HuH-7.5 (cell line): Measurements from ENCODE around the gene GRIK4.

Experiments
- DNase-seq: peaks from one replicate; pipeline ENCODE4 v3.0.0; 2011; ENCODE audit warnings: low spot score

The GRIK4 gene

DNA sequence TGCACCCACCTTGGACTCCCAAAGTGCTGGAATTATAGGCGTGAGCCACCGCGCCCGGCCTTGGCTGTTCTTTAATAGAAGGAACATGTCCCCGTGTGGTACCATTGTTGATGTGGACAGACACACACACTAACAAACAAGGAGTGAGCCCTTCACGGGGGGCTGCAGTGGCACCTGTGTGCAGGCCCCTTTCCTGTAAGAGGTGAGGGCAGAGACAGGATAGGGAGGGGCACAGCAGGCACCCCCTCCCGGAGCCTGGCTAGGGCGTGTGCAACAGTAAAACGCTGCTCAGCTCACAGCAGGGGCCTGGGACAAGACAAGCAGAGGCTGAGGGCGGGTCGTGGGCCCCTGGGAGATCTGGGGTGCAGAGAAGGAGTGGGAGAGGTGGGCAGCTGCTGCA lies 37.8 kb downstream of the GRIK4 start:
- DNase-seq = no peak

DNA sequence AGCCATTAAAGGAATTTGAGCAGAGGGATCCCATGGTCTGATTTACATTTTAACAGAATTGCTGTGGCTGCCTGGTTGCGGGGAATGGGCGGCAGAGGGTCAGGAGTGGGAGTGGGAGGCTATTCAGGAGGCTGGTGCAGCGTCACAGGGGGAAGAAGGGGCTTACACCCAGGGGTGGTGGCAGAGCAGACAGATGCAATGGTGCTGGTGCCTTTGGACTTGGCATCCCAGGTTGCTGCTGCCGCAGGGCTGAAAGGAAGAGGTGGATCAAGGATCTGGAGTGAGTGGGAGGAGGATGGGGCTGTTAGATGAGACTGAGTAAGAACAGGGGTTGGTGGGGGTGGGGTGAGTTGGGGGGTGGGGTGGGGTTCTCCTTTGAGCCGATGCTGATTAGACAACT lies 38.5 kb downstream of the GRIK4 start:
- DNase-seq = no peak

- no peak for DNase-seq
Measured at GRCh38 chr11:120551191-120551590, 39.6 kb downstream of the GRIK4 start.

- no peak for DNase-seq
Measured at GRCh38 chr11:120554766-120555432, 43.4 kb downstream of the GRIK4 start.

DNA sequence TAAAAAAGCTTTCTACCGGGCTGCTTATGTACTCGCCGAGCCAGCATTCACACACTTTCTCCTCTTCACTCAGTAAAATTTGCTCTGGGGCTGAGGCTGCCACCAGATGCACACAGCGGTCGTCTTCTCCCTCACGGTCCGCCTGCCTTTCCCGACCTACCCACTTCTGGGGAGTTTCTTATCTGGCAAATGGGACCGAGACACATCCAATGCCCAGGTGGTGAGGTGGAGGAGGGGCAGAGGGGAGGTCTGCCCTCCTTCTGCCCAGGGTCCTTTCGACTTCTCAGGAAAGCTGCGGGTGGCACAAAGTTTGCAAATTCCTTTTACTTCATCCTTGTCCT lies 43.9 kb downstream of the GRIK4 start:
- no peak for DNase-seq

- DNase-seq = no peak
Measured at GRCh38 chr11:120556797-120557196, 45.2 kb downstream of the GRIK4 start.

DNA sequence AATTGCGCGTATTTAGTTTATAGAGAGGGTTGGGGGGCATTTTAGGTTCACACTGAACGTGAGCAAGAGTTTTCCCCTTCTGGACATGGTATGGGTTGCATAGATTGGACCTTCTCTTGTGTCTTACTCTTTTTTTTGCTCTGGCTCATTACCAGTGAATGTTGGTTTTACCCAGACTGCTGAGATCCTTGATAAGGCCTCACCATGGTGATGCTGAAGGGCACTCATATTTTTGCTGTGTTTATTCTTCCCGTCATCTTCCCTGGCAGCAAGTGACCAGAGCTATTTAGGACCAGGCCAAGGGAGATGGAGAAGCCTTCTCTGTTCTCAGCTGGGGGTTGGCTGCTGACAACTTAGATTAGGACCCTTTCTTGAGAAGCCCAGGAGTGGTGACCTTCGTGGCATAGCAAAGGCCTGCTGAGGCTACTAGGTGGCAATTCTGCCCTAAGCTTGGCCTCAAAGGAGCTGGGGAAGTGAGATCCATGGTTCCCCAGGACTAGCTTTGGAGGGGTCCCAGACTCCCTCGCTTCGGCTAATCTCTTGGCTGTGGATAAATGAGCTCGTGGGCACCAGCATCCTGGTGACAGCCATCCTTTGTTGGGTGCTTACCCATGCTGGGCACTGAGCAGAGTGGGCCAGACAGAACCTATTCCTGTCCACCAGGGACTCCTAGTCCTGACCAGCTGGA lies 47.3 kb downstream of the GRIK4 start:
- DNase-seq = no peak

GRCh38 chr11:120561286-120561685 lies 49.7 kb downstream of the GRIK4 start:
- DNase-seq = no peak

- DNase-seq = no peak
Measured at GRCh38 chr11:120562806-120563425, 51.4 kb downstream of the GRIK4 start.

DNA sequence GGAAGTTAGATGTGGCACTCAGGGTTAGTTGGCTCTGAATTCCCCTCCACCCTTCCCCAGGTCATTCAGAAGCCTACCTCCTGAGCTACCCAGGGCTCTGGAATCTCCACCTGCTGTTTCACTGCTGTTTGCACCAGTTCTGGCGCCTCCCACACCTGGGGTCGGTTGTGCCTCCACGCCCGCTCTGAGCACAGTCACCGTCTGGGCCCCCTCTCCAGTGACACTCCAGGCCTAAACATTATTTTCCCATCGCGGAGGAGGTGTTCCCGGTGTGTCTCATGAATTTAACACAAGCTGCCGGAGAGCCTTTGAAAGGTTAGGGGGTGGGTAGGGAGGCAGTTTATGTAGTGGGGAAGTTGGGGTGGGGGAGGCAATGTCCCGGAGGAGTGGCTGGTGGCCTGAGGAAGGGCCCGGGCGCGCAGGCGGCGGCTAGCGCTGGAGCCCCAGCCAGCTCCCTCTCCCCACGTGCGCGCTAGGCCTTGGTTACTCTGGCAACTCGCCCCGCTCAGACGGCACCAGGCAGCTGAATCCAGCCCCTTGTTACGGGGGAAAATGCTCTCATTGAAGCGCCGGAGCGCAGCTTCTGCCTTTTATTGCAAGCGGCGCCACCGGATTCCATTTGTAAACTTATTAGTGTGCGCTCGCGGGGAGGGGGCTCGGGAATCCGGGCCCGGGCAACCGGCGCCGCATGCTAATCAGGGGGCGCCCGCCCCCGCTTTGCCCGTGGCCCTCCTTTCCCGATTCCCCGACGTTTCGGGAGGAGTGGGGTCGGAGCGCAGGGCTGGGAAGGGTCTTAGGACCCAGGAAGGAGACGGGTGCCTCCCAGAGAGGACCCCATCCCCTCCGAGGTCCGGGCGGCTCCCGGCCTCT lies 52.4 kb downstream of the GRIK4 start:
- DNase-seq = no peak

GRCh38 chr11:120564573-120565311 lies 53.2 kb downstream of the GRIK4 start:
- DNase-seq = no peak

DNA sequence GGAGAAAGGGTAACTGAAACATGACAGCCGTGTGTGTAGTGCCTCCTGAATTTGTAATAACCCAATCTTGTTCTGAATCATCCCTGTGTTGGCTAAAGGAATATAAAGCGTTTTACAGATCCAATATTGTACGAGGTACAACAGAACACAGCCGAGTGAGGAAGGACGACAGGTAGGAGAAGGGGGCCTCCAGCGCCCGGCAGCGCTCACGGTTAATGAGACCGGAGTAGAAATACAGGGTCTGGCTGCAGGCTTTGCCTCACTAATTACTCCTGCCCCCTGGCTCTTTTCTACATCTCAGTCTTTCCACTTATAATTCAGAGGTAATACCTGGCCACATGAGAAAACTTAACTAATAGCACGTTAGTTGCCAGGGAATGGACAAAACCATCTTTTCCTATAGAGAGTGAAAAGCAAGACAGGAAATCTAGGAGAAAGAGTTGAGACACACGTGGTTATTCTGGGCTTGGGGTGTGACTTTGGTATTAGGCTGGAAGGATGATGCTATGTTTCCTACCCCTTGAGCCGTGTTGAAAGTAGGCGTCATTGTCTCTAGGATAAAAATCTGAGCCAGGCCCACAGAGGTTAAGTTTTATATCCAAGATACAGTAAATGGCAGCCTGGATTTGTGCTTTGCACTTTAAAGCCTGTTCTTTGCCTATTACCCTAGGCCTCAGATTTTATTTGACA lies 54.1 kb downstream of the GRIK4 start:
- DNase-seq = no peak

GRCh38 chr11:120566176-120566575 lies 54.6 kb downstream of the GRIK4 start:
- DNase-seq = no peak

DNA sequence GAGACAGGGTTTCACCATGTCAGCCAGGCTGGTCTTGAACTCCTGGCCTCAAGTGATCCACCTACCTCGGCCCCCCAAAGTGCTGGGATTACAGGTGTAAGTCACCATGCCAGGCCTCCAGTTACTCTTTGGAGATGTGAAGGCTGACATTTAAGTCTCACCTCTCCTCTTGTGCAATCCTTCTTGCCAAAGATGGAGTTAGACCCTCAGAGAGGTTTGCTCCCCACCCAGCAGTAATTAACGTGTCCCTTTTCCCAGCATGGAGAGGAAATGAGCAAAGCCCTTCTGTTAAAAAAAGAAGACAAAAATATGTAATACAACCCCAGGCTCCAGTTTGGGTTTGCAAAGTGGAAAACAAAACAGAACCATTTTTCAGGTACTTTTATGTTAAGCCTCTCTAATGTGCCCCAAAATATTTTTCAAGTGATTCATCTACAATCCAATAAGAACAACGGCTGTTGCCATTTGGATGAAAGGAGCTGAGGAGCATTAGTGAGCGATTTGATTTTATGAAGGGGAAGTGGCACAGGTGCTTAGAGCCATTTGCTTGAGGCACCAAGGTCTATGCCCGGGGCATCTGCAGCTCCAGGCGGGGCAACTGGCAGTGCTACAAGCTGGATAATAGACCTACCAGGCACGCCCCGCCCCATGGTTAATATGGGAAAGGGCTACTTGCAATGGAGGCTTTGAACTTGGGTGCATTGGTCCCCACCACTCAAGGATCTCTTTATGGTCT lies 57.2 kb downstream of the GRIK4 start:
- no peak for DNase-seq

GRCh38 chr11:120569861-120570260 lies 58.3 kb downstream of the GRIK4 start:
- no peak for DNase-seq

DNA sequence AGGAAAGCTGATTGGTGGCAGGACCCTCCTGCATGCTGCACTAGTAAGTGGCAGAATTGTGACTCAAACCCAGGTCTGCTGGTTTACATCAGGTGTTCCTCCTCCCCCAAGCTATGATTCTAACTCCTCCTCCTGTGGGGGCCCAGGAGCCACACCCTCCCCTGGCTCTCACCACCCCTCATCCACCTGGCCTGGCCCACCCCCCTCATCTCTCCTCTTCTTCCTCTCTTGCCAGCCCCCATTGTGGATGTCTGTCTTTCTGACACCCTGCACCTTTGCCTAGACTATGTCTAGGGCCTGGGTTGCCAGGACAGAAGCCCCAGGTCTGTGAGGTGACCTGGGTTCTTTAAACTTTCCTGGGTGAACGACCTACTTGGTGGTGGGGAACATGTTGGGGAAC lies 59.9 kb downstream of the GRIK4 start:
- DNase-seq = no peak

GRCh38 chr11:120573756-120574354 lies 62.3 kb downstream of the GRIK4 start:
- DNase-seq = no peak

GRCh38 chr11:120574876-120575275 lies 63.3 kb downstream of the GRIK4 start:
- DNase-seq = no peak

DNA sequence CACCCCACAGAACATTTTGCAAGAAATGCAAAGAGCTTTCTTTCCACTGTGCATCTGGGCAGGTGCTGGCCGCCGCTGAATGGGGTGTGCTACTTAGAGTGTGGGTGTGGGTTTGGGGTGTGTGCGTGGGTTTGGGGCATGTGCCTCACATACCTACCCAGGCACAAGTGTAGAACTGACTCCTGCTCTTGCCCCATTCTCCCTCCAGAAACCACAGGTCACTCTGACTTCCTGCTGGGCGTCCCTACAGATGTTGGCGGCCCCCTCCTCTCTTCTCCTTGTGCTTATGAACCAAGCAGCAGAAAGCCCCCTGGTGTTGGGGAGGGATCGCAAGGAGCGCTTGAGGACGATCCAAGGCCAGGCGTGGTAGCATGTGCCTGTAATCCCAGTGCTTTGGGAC lies 63.9 kb downstream of the GRIK4 start:
- DNase-seq = no peak

GRCh38 chr11:120576606-120577005 lies 65.1 kb downstream of the GRIK4 start:
- DNase-seq = no peak
